Keratinocyte (primary cell): Measurements from ENCODE around the gene CALML5. TPM values are rescaled to one million over a fixed set of nuclear protein-coding genes. Genes with fewer than 3 reads are reported as not detected.

Experiments
- DNase-seq: peaks from one replicate; pipeline ENCODE4 v3.0.0-alpha.2; 2011; ENCODE audit warnings: low read depth, missing footprints, low spot score
- FAIRE-seq: peaks from 2 replicates; lab custom pipeline; 2011; peaks lifted over from hg19 to GRCh38; lab: Jason Lieb, UNC
- H2AFZ ChIP-seq: 2 replicates; pipeline ENCODE4 v1.6.0; 2012; ENCODE audit warnings: low read length, control low read depth, inconsistent platforms; ENCODE audit not compliant: control insufficient read depth
- H3K27ac ChIP-seq: 2 replicates; pipeline ENCODE4 v1.5.1; 2011; ENCODE audit warnings: low read length; ENCODE audit not compliant: control insufficient read depth, insufficient read depth
- H3K27me3 ChIP-seq: 3 replicates; pipeline ENCODE4 v1.6.0; 2011; ENCODE audit warnings: low read length; ENCODE audit not compliant: control insufficient read depth, insufficient read depth; ENCODE audit errors: extremely low read depth
- H3K36me3 ChIP-seq, 2 experiments: 2 replicates in 1 of 2; 3 replicates in 1 of 2; pipeline ENCODE4 v1.5.1; 2011; ENCODE audit warnings: low read length in 2 of 2, mild to moderate bottlenecking in 1 of 2; ENCODE audit not compliant: control insufficient read depth in 2 of 2, insufficient read depth in 2 of 2; ENCODE audit errors: extremely low read depth in 1 of 2
- H3K4me1 ChIP-seq: 3 replicates; pipeline ENCODE4 v1.5.1; 2011; ENCODE audit warnings: low read length; ENCODE audit not compliant: control insufficient read depth, insufficient read depth; ENCODE audit errors: extremely low read depth
- H3K4me2 ChIP-seq: 3 replicates; pipeline ENCODE4 v1.6.0; 2011; ENCODE audit warnings: low read depth, low read length; ENCODE audit not compliant: control insufficient read depth, insufficient read depth; ENCODE audit errors: extremely low read depth
- H3K4me3 ChIP-seq, 3 experiments: fragments of 200-600 bp in 1 of 3; sonication (generic) in 1 of 3; 2 replicates in 2 of 3; 3 replicates in 1 of 3; pipeline ENCODE4 v1.5.1; 2011 to 2016; ENCODE audit warnings: low read length in 3 of 3, mild to moderate bottlenecking in 3 of 3, control low read depth in 2 of 3, inconsistent platforms in 1 of 3, low read depth in 1 of 3, mixed read lengths in 1 of 3, mixed run types in 1 of 3, moderate library complexity in 1 of 3; ENCODE audit not compliant: control insufficient read depth in 2 of 3, insufficient read depth in 2 of 3; ENCODE audit errors: extremely low read depth in 1 of 3
- H3K79me2 ChIP-seq: 2 replicates; pipeline ENCODE4 v1.6.0; 2012; ENCODE audit warnings: low read length; ENCODE audit not compliant: control insufficient read depth, insufficient read depth
- H3K9ac ChIP-seq: 3 replicates; pipeline ENCODE4 v1.6.0; 2011; ENCODE audit warnings: low read length; ENCODE audit not compliant: control insufficient read depth, insufficient read depth; ENCODE audit errors: extremely low read depth
- H3K9me1 ChIP-seq: 3 replicates; pipeline ENCODE4 v1.6.0; 2011; ENCODE audit warnings: low read length; ENCODE audit not compliant: control insufficient read depth, insufficient read depth; ENCODE audit errors: extremely low read depth
- H3K9me3 ChIP-seq: 2 replicates; pipeline ENCODE4 v1.5.1; 2012; ENCODE audit warnings: low read depth, low read length; ENCODE audit not compliant: control insufficient read depth
- H4K20me1 ChIP-seq: 3 replicates; pipeline ENCODE4 v1.6.0; 2011; ENCODE audit warnings: low read length; ENCODE audit not compliant: control insufficient read depth, insufficient read depth; ENCODE audit errors: extremely low read depth
- EZH2 ChIP-seq: IDR thresholded peaks from one replicate; pipeline ENCODE4 v1.6.1; 2012; ENCODE audit warnings: inconsistent platforms, mild to moderate bottlenecking, low read length, moderate library complexity
- dilution Hi-C: fragments of 300-500 bp; cut with MboI; formaldehyde crosslinking; loops from one replicate; pipeline ENCODE4 v1.7.0; 2020; ENCODE audit warnings: low sequenced_read_pairs; ENCODE audit not compliant: extremely low pct_ligation_motif_present
- polyA plus RNA-seq, 5 experiments: library from polyadenylated mRNA; depleted of rRNA in 3 of 5; stranded (reverse) in 3 of 5; stranded (forward) in 1 of 5; unstranded in 1 of 5; fragments of >200 nt; gene quantifications; 1 replicate in 1 of 5; 2 replicates in 3 of 5; 3 replicates in 1 of 5; pipeline versions ENCODE4 v1.2.1 to v1.2.3, GENCODE V29; 2011 to 2012; ENCODE audit warnings: missing spikeins in 2 of 5, low read depth in 1 of 5, low replicate concordance in 1 of 5
- TF ChIP-seq, protein P1 (sequence below), 3 experiments: IDR thresholded peaks in 1 of 3; conservative IDR thresholded peaks in 1 of 3; optimal IDR thresholded peaks in 1 of 3; 2 replicates in 2 of 3; 3 replicates in 1 of 3; pipeline versions ENCODE3 to v1.5.1; 2011; ENCODE audit warnings: low read length in 3 of 3, mild to moderate bottlenecking in 3 of 3, moderate library complexity in 2 of 3, control low read depth in 1 of 3, inconsistent platforms in 1 of 3; ENCODE audit not compliant: insufficient read depth in 2 of 3; ENCODE audit errors: extremely low read depth in 1 of 3

CALML5 gene
- polyA plus RNA-seq, 1 donor (not counting 4 experiments of a cell fraction or from before 2014, with no cell fraction given) = 5.7 TPM

DNA sequence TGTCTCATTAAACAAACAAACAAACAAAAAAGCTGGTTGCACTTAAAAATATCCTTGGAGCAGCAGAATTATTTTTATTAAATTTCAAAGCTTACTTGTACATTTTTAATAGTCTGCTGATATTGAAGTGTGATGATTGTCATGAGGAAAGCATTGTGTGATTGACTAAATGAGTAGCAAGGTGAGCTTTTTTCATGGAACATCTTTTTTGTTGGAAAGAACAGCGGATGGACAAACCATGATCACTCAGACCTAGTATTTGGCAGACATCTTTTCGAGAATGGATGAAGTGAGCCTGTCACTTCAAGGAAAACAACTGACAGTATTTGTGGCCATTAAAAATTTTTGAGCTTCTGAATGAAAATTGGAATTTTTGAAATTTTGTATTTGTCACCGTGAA, 19.7 kb upstream of the CALML5 start:
- H3K27me3 ChIP-seq = no peaks in the 10 kb centered on the region
- dilution Hi-C loops = no loop called here
- TF ChIP-seq EZH2 = no peak
- TF ChIP-seq, protein P1, sequence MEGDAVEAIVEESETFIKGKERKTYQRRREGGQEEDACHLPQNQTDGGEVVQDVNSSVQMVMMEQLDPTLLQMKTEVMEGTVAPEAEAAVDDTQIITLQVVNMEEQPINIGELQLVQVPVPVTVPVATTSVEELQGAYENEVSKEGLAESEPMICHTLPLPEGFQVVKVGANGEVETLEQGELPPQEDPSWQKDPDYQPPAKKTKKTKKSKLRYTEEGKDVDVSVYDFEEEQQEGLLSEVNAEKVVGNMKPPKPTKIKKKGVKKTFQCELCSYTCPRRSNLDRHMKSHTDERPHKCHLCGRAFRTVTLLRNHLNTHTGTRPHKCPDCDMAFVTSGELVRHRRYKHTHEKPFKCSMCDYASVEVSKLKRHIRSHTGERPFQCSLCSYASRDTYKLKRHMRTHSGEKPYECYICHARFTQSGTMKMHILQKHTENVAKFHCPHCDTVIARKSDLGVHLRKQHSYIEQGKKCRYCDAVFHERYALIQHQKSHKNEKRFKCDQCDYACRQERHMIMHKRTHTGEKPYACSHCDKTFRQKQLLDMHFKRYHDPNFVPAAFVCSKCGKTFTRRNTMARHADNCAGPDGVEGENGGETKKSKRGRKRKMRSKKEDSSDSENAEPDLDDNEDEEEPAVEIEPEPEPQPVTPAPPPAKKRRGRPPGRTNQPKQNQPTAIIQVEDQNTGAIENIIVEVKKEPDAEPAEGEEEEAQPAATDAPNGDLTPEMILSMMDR (optimal IDR thresholded peaks at IDR 0.05 in 1 of 3, IDR thresholded peaks at IDR 0.05 in 1 of 3, conservative IDR thresholded peaks at IDR 0.05 in 1 of 3; ENCODE audit: extremely low read depth in 1 of 3, insufficient read depth in 2 of 3, low read length in 3 of 3) = no peak
- H3K9ac ChIP-seq = no peak overlapping the region
- H3K4me2 ChIP-seq = no peak overlapping the region
- FAIRE-seq (no peak), DNase-seq (no peak)
- H3K36me3 ChIP-seq = no peaks in the 10 kb centered on the region
- no peaks in the 10 kb centered on the region for H3K9me3 ChIP-seq
- no peaks in the 10 kb centered on the region for H3K9me1 ChIP-seq
- no peaks in the 10 kb centered on the region for H3K79me2 ChIP-seq
- no peaks in the 10 kb centered on the region for H4K20me1 ChIP-seq
- H3K4me1 ChIP-seq = peaks cover under 1% of the 10 kb centered on the region
- H3K27ac ChIP-seq = no peak overlapping the region
- no peak overlapping the region for H2AFZ ChIP-seq
- no peak overlapping the region for H3K4me3 ChIP-seq

DNA sequence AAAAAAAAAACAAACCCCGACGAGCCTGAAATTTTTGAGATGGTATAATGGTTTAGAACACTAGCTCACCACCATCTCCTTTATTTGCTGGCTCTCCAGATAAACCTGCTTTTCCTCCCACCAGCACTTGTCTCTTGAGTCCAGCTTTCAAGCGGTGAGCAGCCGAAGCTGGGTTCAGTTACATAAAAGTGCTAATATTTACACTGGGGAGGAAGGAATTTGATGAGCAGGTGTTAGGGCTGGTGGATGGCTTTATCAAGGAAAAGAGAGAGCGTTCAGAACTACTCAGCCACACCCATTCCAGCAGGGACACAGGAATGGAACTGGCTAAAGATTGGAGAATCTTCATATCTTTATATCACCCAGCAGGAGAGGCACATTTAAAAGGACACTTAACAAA, 18.8 kb upstream of the CALML5 start:
- no peaks in the 10 kb centered on the region for H3K27me3 ChIP-seq
- H3K9ac ChIP-seq = no peak overlapping the region
- no peaks in the 10 kb centered on the region for H3K36me3 ChIP-seq
- H2AFZ ChIP-seq = no peak overlapping the region
- no peak overlapping the region for H3K4me2 ChIP-seq
- H3K79me2 ChIP-seq = no peaks in the 10 kb centered on the region
- TF ChIP-seq, protein P1 (optimal IDR thresholded peaks at IDR 0.05 in 1 of 3, IDR thresholded peaks at IDR 0.05 in 1 of 3, conservative IDR thresholded peaks at IDR 0.05 in 1 of 3; ENCODE audit: extremely low read depth in 1 of 3, insufficient read depth in 2 of 3, low read length in 3 of 3) = no peak
- no peak for TF ChIP-seq EZH2
- no peaks in the 10 kb centered on the region for H3K9me3 ChIP-seq
- no peaks in the 10 kb centered on the region for H3K9me1 ChIP-seq
- H4K20me1 ChIP-seq = no peaks in the 10 kb centered on the region
- H3K4me1 ChIP-seq = peaks cover 2% of the 10 kb centered on the region
- dilution Hi-C loops = no loop called here
- DNase-seq (no peak), FAIRE-seq (no peak)
- no peak overlapping the region for H3K27ac ChIP-seq
- no peak overlapping the region for H3K4me3 ChIP-seq
